ENCODE results near the gene RAP1GDS1.
"Not testable (repeated sequence)": the region's sequence is repeated elsewhere in the genome, so short reads cannot be mapped to it uniquely, and the experiment has no call there.

RAP1GDS1 gene

GRCh38 chr4:98446499-98447375 is 185.6 kb downstream of the RAP1GDS1 start:
- no peak for DNase-seq

- no peak for DNase-seq
These were observed 186.5 kb downstream of the RAP1GDS1 start for GRCh38 chr4:98447648-98448047.

GRCh38 chr4:98448908-98449307 is 187.7 kb downstream of the RAP1GDS1 start:
- DNase-seq, result no peak

- DNase-seq, result no peak
These were observed 190.9 kb downstream of the RAP1GDS1 start for GRCh38 chr4:98452091-98452490.

- not testable (repeated sequence) for DNase-seq
These were observed 196.2 kb downstream of the RAP1GDS1 start for GRCh38 chr4:98457422-98457821.

- DNase-seq, result not testable (repeated sequence)
These were observed 200.1 kb downstream of the RAP1GDS1 start for GRCh38 chr4:98461121-98461865.

- DNase-seq, result no peak
These were observed 201.3 kb downstream of the RAP1GDS1 start for GRCh38 chr4:98462487-98462886.

- DNase-seq, result peak; percentile 20
These were observed 205.8 kb downstream of the RAP1GDS1 start for GRCh38 chr4:98466868-98467599.

- peak; percentile 89 for DNase-seq
These were observed 206.5 kb downstream of the RAP1GDS1 start for GRCh38 chr4:98467627-98468072.

GRCh38 chr4:98468709-98469108 is 207.5 kb downstream of the RAP1GDS1 start:
- DNase-seq, result peak; percentile 44

- peak; percentile 20 for DNase-seq
These were observed 208.6 kb downstream of the RAP1GDS1 start for GRCh38 chr4:98469771-98470170.

GRCh38 chr4:98470366-98470765 is 209.2 kb downstream of the RAP1GDS1 start:
- DNase-seq, result no peak

GRCh38 chr4:98470831-98471230 is 209.6 kb downstream of the RAP1GDS1 start:
- peak; percentile 86 for DNase-seq

- DNase-seq, result no peak
These were observed 211.9 kb downstream of the RAP1GDS1 start for GRCh38 chr4:98473046-98473445.

- peak; percentile 80 for DNase-seq
These were observed 213.2 kb downstream of the RAP1GDS1 start for GRCh38 chr4:98474408-98474844.

GRCh38 chr4:98476891-98477290 is 215.7 kb downstream of the RAP1GDS1 start:
- no peak for DNase-seq

GRCh38 chr4:98479590-98479989 is 218.4 kb downstream of the RAP1GDS1 start:
- not testable (repeated sequence) for DNase-seq

GRCh38 chr4:98480535-98480934 is 219.4 kb downstream of the RAP1GDS1 start:
- no peak for DNase-seq

- no peak for DNase-seq
These were observed 220.0 kb downstream of the RAP1GDS1 start for GRCh38 chr4:98481167-98481566.

- no peak for DNase-seq
These were observed 221.3 kb downstream of the RAP1GDS1 start for GRCh38 chr4:98482503-98482846.

- DNase-seq, result peak; percentile 67
These were observed 221.9 kb downstream of the RAP1GDS1 start for GRCh38 chr4:98482847-98483806.

- DNase-seq, result peak; percentile 20
These were observed 222.8 kb downstream of the RAP1GDS1 start for GRCh38 chr4:98484031-98484430.

Data from EL (cell line).